IgD-negative memory B cell (primary cell): ENCODE data around the gene CHRND. TPM values are rescaled to one million over a fixed set of nuclear protein-coding genes. Genes with fewer than 3 reads are reported as not detected.

Experiments used
- H3K27ac Mint-ChIP-seq, 3 donors: one replicate each; pipeline ENCODE4 v1.8.0; 2020 to 2022; ENCODE audit warnings: mild to moderate bottlenecking in 3 of 3, mixed read lengths in 3 of 3, moderate library complexity in 1 of 3
- H3K27me3 Mint-ChIP-seq: one replicate; pipeline ENCODE4 v1.8.0; 2021; ENCODE audit warnings: mixed read lengths
- H3K36me3 Mint-ChIP-seq: one replicate; pipeline ENCODE4 v1.8.0; 2020; ENCODE audit warnings: mild to moderate bottlenecking, mixed read lengths
- H3K4me1 Mint-ChIP-seq, 3 donors: one replicate each; pipeline ENCODE4 v1.8.0; 2020 to 2022; ENCODE audit warnings: mixed read lengths in 3 of 3, mild to moderate bottlenecking in 1 of 3
- H3K4me3 Mint-ChIP-seq, 4 donors: one replicate each; pipeline ENCODE4 v1.8.0; 2020 to 2022; ENCODE audit warnings: mild to moderate bottlenecking in 4 of 4, mixed read lengths in 4 of 4, moderate library complexity in 3 of 4
- H3K9me3 Mint-ChIP-seq, 3 donors: one replicate each; pipeline ENCODE4 v1.8.0; 2020 to 2021; ENCODE audit warnings: mixed read lengths in 3 of 3, mild to moderate bottlenecking in 1 of 3
- polyA plus RNA-seq: library from polyadenylated mRNA; unstranded; fragments of 300-500 nt; fragmentation: Illumina TruSeq; gene quantifications from one replicate; pipeline ENCODE4 v1.2.3, GENCODE V29; 2021

The CHRND gene
- not detected for polyA plus RNA-seq

GRCh38 chr2:232525791-232526371, at the start of gene CHRND:
TSS of gene CHRND (plus strand) at chr2:232526160. CDS start at chr2:232526216, 56 bp downstream.
- H3K9me3 Mint-ChIP-seq: peaks cover 0 to 2% (median 0%) of the 10 kb centered on the region in 3 donors
- no peaks in the 10 kb centered on the region for H3K36me3 Mint-ChIP-seq
- no peak within 1 kb of the TSS for H3K27ac Mint-ChIP-seq
- peaks cover 0 to 7% (median 4%) of the 10 kb centered on the region in 3 donors for H3K4me1 Mint-ChIP-seq
- no peak within 1 kb of the TSS for H3K4me3 Mint-ChIP-seq
- H3K27me3 Mint-ChIP-seq: peaks cover 29% of the 10 kb centered on the region

DNA sequence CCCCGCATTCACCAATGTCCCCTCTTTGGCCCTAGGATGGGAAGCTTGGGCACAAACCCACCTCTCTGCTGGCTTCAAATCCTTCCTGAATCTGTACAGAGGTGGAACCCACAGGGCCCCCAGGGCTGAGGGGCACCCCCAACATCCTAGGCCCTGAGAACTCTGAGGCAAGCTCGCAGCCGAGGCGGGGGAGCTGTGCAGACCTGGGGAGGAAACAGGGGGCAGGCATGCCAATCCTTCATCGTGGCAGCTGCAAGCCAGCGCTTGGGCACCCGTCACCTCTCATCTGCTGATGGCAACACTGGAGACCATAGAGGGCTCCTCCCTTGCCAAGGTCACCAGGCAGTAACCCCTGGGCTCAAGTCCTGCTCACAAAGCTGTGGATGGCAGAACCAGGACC, 49.2 kb upstream of the CHRND start:
- H3K4me3 Mint-ChIP-seq: no peak overlapping the region
- no peak overlapping the region for H3K27ac Mint-ChIP-seq
- no peaks in the 10 kb centered on the region for H3K4me1 Mint-ChIP-seq
- H3K9me3 Mint-ChIP-seq: peaks cover 6 to 14% (median 10%) of the 10 kb centered on the region in 3 donors
- no peaks in the 10 kb centered on the region for H3K36me3 Mint-ChIP-seq
- H3K27me3 Mint-ChIP-seq: peaks cover 20% of the 10 kb centered on the region

- no peaks in the 10 kb centered on the region for H3K4me1 Mint-ChIP-seq
- peaks cover 1% of the 10 kb centered on the region for H3K36me3 Mint-ChIP-seq
- peaks cover 0 to 4% (median 3%) of the 10 kb centered on the region in 3 donors for H3K9me3 Mint-ChIP-seq
- H3K4me3 Mint-ChIP-seq: no peak overlapping the region
- peaks cover 15% of the 10 kb centered on the region for H3K27me3 Mint-ChIP-seq
- no peak overlapping the region for H3K27ac Mint-ChIP-seq
These were observed 48.0 kb upstream of the CHRND start for GRCh38 chr2:232477751-232478510.

DNA sequence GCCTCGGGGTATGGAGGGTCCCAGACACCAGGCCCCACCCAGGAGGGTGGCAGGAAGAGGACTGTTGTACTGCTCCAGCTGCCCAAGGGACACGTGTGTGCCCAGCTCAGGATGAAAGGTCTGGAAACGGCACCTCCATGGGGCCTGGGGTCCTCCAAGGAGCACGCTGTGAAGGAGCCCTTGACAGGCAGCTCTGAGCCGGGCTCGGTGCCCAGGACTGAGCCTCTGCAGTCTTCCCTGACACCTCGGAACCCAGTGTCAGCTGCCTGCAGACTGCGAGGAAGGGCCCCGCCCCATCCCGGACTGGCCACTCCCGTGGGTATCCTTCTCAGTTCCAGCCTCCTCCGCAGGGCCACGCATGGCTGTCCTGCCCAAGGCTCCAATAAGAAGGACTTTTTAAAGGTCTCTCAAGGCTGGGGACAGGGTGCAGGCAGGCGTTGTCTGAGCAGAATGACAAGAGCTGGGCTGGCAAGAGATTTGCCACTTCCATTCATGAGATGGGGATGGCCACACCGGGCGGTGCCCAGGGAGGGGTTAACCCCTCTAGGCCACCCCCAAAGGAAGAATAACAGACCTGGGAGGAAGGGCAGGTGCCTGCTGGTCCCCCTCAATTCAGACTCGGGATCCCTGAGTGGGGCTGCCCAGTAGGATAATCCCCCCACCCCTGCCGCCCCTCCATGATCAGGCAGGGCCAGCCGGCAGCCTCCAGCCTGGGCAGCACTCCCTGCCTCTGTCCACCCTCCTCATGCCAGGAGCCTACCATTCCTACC, 47.2 kb upstream of the CHRND start:
- Mint-ChIP-seq H3K27me3 (peaks cover 11% of the 10 kb centered on the region), H3K27ac (no peak overlapping the region)

DNA sequence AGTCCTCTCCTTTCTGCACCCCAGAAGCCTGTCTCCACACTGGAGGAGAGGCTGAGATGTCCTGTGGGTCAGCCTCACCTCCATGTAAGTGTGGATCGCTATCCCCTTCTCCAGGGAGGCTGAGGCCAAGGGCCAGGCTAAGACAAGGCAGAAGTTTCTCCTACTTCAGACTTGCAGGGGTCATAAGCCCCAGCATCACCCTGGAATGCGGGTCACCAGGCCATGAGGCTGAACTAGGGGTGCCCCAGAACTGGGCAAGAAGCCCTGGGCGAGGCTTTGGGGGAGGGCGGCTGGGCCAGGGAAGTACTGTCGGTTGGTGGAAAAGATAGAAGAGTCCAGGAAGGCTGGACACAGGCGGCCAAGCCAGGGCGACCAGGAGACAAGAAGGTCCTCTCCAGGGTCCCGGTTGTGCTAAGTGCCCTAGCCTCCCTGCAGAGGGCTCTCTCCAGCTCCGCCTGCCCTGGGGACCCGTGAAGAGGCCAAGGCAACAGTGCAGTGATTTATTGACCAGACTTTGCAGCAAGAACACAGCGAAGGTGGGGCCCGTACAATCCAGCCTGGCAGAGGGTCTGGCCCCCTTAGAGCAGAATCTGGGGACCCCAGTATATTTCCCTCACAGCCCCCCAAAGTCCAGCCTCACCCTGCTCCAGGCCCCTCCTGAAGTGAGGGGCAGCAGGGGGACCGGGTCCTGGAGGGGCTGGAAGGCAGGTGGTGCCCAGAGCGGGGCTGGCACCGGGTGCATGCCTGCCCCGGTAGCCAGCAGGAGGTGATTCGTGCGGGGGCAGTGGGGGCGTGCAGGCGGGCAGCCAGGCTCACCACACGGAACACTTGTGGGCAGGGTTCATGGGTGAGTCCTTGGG, 46.4 kb upstream of the CHRND start:
- Mint-ChIP-seq H3K4me1 (no peaks in the 10 kb centered on the region), H3K4me3 (no peak overlapping the region), H3K9me3 (peaks cover 0 to under 1% (median 0%) of the 10 kb centered on the region in 3 donors), H3K36me3 (peaks cover 1% of the 10 kb centered on the region), H3K27me3 (peaks cover 12% of the 10 kb centered on the region), H3K27ac (peak overlapping the region in 1 of 3 donors; percentile 39)

More for the DNA sequence above, 47.2 kb upstream of the CHRND start:
- H3K36me3 Mint-ChIP-seq: peaks cover 1% of the 10 kb centered on the region
- peaks cover 0 to 3% (median 0%) of the 10 kb centered on the region in 3 donors for H3K9me3 Mint-ChIP-seq
- H3K4me1 Mint-ChIP-seq: no peaks in the 10 kb centered on the region
- no peak overlapping the region for H3K4me3 Mint-ChIP-seq

GRCh38 chr2:232480201-232481190, 45.5 kb upstream of the CHRND start:
- Mint-ChIP-seq H3K36me3 (peaks cover 1% of the 10 kb centered on the region), H3K27me3 (peaks cover 15% of the 10 kb centered on the region), H3K4me3 (no peak overlapping the region), H3K27ac (no peak overlapping the region), H3K9me3 (no peaks in the 10 kb centered on the region), H3K4me1 (peaks cover 0 to 1% (median 0%) of the 10 kb centered on the region in 3 donors)

- peaks cover 12% of the 10 kb centered on the region for H3K27me3 Mint-ChIP-seq
These were observed 44.4 kb upstream of the CHRND start for GRCh38 chr2:232481322-232482140.

DNA sequence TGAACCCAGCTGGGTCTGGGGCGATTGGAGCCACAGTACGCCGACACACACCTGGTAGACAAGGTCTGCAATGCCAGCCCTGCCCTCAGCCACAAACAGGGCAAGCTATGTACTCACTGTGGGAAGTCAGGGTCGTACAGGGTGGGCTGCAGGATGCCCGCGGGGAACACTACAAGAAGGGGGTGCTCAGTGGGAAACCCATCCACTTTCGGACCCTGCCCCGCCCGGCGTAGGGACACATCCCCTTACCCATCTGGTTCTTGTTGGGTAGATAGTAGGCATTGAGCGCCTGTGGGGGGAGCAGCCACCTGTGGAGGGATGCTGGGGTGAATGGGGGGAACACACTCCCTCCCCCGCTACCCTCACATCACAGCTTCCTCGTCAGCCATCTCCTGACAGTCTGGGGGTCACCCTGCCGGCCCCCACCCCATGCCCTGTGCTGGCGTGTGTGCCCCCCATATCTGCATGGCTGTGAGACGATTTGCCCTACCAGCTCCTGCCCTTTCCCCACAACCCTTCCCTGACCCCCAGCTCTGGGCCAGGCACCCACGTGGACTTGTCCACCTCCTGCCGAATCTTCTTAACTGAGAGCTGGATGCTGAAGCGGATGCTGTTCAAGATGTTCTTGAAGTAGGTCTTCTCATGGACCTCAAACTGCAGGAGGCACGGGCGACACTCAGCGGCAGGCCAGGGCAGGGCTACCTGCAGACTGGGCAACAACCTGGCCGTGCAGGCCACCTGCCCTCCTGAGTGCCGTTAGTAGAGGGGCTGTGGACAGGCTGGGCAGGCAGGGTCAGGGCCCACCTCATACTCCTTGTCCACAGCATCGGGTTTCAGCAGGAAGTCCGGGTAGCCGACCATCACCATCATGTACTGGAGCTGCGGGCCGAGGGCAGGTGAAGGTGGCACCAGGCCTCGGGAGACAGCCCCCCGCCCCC, 43.4 kb upstream of the CHRND start:
- Mint-ChIP-seq H3K36me3 (peaks cover 1% of the 10 kb centered on the region), H3K9me3 (no peaks in the 10 kb centered on the region), H3K4me1 (peaks cover 0 to 3% (median 0%) of the 10 kb centered on the region in 3 donors), H3K27ac (no peak overlapping the region), H3K27me3 (peaks cover 17% of the 10 kb centered on the region), H3K4me3 (no peak overlapping the region)

More at GRCh38 chr2:232481322-232482140, 44.4 kb upstream of the CHRND start:
- Mint-ChIP-seq H3K4me1 (peaks cover 0 to 1% (median 0%) of the 10 kb centered on the region in 3 donors), H3K27ac (no peak overlapping the region), H3K36me3 (peaks cover 1% of the 10 kb centered on the region), H3K9me3 (no peaks in the 10 kb centered on the region), H3K4me3 (peak overlapping the region in 1 of 4 donors; percentile 8)

- Mint-ChIP-seq H3K4me1 (peaks cover 0 to 3% (median 2%) of the 10 kb centered on the region in 3 donors), H3K27ac (no peak overlapping the region), H3K27me3 (peaks cover 17% of the 10 kb centered on the region), H3K36me3 (peaks cover 1% of the 10 kb centered on the region), H3K4me3 (no peak overlapping the region), H3K9me3 (no peaks in the 10 kb centered on the region)
These were observed 42.5 kb upstream of the CHRND start for GRCh38 chr2:232483311-232483922.

DNA sequence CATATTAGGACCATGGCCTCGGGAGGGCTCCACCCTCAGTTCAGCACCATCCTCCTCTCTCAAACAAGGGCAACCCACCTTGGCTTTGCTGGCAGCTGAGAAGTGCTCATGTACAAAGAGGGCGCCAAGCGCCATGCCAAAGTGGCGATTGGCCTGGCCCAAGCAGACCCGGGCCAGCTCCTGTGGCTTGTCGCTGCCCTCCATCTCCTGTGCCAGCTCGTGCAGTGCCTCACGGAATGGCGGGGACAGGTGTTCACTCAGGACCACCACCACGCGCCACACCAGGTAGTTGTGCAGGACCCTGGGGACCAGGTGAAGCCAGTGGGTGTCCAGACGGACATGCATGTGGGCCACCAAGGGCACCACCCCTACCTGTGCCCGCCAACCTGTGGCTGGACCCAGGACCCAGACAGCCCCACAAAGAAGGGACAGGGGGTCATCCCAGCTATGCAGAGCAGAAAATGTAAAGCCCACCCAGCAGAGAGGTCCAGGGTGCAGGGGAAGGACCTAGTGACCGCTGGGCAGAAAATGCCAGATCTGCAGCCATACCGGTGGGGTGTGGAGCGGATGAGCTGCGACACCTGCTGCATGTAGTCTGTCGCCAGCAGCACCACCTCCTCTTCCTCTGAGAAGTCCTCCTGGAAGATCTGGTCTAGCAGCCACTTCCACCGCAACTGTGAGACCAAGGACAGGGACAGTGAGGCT, 41.9 kb upstream of the CHRND start:
- no peaks in the 10 kb centered on the region for H3K9me3 Mint-ChIP-seq
- peaks cover 23% of the 10 kb centered on the region for H3K27me3 Mint-ChIP-seq
- peaks cover 0 to 6% (median 3%) of the 10 kb centered on the region in 3 donors for H3K4me1 Mint-ChIP-seq
- peaks cover 1% of the 10 kb centered on the region for H3K36me3 Mint-ChIP-seq
- H3K27ac Mint-ChIP-seq: peak overlapping the region in 1 of 3 donors; percentile 31
- peak overlapping the region in 2 of 4 donors; percentile 23 to 45 for H3K4me3 Mint-ChIP-seq
